GM11168 (cell line): ENCODE measurements around the gene SEZ6L2.
"Not testable (repeated sequence)": the region's sequence is repeated elsewhere in the genome, so short reads cannot be mapped to it uniquely, and the experiment has no call there.

Experiments used
- in situ Hi-C: fragments of 300-500 bp; cut with MboI; formaldehyde crosslinking; loops from one replicate; pipeline ENCODE4 v1.12.0; 2022; ENCODE audit warnings: low sequenced_read_pairs; ENCODE audit not compliant: unreplicated experiment

The SEZ6L2 gene

GRCh38 chr16:29899516-29900101, at the start of gene SEZ6L2:
Gene SEZ6L2, minus strand, starts transcription at chr16:29899550. Its CDS starts 531 bp downstream, at chr16:29899019.
- in situ Hi-C loops = no loop called here

- in situ Hi-C loops = no loop called here
These were observed 48.5 kb upstream of the SEZ6L2 start for GRCh38 chr16:29947897-29948296.

- in situ Hi-C loops = no loop called here
These were observed 44.8 kb upstream of the SEZ6L2 start for GRCh38 chr16:29943846-29944799.

- in situ Hi-C loops = no loop called here
These were observed 41.3 kb upstream of the SEZ6L2 start for GRCh38 chr16:29940656-29941055.

GRCh38 chr16:29931750-29932149, 32.4 kb upstream of the SEZ6L2 start:
- in situ Hi-C loops = not testable (repeated sequence)

DNA sequence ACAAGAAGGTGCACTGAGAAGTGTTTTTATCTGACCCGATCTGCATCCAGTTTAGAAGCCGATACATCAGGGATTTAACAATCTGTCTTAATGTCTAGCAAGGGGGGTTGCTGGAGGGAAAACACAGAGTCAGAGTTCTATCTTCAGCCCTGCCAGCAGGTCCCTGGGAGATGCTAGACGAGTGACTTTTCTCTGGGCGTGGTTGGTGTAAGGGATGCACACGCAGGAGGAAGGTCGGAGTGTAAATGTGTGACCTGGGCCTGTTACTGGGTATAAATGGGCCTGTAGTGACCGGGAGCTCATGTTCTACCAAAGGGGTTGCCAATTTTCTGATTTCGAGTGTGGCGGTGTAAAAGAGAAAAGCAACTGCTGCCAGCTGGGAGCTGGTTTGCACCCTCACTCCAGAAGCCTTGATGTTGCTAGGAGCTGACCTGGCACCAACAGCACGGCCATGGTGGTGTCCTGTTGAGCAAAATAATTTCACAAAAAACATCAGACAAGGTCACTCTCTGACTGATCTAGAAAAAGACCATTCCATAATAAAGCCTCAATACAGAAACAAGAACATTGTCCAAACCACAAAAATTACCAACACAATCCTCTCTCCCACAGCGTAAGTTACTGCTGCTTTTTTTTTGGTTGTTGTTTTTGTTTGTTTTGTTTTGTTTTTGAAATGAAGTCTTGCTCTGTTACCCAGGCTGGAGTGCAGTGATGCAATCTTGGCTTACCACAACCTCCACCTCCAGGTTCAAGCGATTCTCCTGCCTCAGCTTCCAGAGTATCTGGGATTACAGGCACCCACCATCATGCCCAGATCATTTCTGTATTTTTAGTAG, 27.9 kb upstream of the SEZ6L2 start:
- in situ Hi-C loops = no loop called here

GRCh38 chr16:29926711-29927052, 27.3 kb upstream of the SEZ6L2 start:
- in situ Hi-C loops = no loop called here

DNA sequence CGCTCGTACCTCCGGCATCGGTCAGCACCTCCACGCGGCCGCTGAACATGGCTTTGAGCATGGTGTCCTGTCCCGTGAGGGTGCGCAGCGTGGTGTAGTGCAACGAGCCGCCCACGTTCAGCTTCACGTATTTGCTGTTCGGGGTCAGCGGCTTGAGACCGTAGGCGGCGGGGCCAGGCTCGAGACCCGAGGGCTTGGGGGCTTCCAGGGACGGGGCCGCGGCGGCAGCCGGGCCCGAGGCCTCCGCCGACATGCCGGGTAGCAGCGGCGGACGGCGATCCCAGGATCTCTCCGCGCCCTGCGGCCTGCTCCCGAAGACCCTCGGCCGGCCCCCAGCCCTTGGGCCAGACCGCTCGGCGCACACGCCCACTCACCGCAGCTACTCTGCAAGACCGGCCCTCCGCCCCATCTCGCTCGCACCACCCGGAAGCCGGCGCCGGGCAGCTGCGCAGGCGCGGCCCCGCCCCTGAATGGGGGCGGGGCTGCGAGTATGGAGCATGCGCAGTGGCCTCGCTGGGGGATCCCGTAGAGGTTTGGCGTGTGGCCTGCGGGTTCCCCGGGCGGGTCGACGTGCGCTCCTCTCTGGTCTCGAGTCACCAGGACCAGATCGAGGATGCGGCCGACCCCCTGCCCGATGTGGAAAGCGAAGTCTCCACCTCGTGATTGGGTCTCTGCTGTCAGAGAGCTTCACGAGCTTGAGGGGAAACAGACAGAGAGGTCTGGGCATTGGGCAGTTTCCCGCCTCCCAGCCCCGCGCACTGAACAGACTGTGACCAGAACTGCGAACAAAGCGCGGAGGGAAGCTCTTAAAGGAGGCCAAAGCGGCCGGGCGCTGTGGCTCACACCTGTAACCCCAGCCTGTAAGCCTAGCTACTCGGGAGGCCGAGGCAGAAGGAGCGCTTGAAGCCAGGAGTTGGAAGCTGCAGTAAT, 26.7 kb upstream of the SEZ6L2 start, which contains the start of gene KCTD13:
Gene KCTD13 (minus strand): TSS at position 446 of the 930 bp plus-strand sequence. CDS start 193 bp downstream, at position 253.
- in situ Hi-C loops = no loop called here

DNA sequence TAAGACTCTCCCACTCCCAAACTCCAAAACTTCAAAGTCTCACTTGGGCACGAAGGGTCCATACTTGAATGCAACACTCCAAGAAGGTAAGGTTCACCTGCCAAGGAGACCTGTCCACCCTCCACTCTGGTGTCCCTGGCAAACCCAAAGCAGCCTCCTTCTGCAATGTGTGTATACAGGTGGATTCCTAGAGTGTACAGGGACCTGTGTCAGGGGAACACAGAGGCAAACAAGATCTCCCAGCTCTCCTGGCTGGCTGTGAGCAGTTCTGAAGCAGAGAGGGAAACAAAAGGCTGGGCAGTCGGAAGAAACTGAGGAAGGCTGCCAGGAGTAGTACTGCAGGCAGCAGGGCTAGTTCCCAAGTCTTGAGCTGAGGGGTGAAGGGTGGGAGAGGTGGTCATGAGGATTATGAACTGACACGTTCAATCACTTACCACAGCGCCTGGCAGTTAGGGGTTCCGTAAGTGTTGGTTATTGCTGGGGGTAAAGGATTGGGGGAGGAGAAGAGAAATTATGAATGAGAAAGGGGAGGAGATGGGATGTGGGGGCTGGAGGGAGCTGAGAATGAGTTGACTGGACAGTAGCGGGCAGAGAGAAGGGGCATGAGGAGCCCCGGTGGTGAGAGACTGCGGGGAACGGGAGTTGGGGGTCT, 25.9 kb upstream of the SEZ6L2 start:
- in situ Hi-C loops = no loop called here

DNA sequence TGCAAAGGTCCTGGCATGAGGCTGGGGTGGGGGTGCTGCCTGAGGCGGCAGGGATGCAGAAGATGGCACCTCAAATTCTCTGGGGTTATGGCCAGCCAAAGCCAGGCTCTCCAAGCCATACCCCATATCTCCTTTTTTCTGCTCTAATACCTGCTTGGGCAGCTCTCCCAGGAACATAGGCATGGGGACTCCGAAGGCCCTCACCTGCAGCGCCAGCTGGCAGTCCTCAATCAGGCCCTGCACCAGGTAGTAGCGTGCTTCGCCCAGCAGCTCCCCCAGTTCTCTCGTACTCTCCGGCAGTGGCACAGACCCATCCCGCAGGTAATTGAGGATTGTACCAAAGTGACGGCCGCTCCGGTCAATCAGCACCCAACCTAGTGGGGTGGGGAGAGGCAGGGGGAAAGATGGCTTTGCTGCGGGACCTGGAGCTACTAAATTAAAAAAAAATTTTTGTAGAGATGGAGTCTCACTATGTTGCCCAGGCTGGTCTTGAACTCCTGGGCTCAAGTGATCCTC, 23.7 kb upstream of the SEZ6L2 start:
- in situ Hi-C loops = no loop called here

- in situ Hi-C loops = no loop called here
These were observed 23.0 kb upstream of the SEZ6L2 start for GRCh38 chr16:29922326-29922725.

- in situ Hi-C loops = no loop called here
These were observed 21.7 kb upstream of the SEZ6L2 start for GRCh38 chr16:29921034-29921385.

- in situ Hi-C loops = no loop called here
These were observed 21.1 kb upstream of the SEZ6L2 start for GRCh38 chr16:29920288-29921033.

- in situ Hi-C loops = no loop called here
These were observed 17.6 kb upstream of the SEZ6L2 start for GRCh38 chr16:29916979-29917378.

DNA sequence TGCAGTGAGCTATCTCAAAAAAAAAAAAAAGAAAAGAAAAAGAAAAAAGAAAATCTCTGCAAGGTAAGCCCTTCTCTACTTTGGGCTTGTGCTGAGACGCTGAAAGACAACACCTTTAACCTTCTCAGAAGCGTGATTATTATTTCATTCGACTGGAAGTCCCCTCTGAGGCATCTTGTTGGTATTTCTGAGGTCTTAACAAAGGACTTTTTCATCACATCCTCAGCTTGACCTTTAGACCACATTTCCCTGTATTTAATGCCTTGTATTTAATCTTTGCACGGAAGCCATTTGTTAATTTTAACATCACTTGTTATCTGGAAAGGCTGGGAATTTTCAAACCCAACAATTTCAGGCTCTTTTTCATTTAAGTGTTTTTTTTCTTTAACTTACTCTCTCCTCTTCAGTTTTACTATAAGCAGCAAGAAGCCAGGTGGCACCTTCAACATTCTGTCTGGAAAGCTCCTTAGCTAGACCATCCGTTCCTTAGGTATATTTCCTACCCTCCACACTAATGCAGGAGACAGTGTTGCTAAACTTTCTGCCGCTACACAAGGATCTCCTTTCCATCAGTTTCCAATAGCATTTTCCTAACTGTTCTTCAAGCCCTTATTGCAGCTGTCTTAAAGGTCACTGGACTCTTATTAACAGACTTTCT, 16.4 kb upstream of the SEZ6L2 start:
- in situ Hi-C loops = no loop called here

- in situ Hi-C loops = no loop called here
These were observed 14.2 kb upstream of the SEZ6L2 start for GRCh38 chr16:29913514-29913913.

DNA sequence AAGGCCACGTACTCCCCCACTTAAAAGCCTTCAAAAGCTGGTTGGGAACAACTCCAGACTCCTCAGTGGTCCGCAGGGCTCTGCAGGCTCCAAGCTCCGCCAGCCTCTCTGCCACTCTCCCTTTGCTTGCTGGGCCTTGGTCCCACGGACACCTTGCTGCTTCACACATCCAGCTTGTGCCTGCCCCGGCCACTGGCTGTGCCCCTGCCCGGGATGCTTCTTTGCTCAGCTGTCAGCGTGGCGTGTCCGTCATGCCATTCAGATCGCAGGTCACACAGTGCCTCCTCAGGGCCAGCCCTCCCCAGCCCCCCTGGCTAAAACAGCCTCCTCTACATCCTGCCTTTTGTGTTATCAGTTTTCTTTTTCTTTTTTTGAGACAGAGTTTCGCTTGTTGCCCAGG, 12.7 kb upstream of the SEZ6L2 start:
- in situ Hi-C loops = no loop called here

- in situ Hi-C loops = no loop called here
These were observed 12.3 kb upstream of the SEZ6L2 start for GRCh38 chr16:29911676-29912010.
